Lung (tissue), 12 donors: ENCODE measurements around the gene NSMCE1. TPM values are rescaled to one million over a fixed set of nuclear protein-coding genes. Genes with fewer than 3 reads are reported as not detected.

ENCODE experiments used
- ATAC-seq: fragments of 200-7000 bp; cut with Tn5 transposase; one replicate; pipeline ENCODE4 v1.9.1; 2020; ENCODE audit warnings: moderate number of reproducible peaks; ENCODE audit not compliant: insufficient read depth, low FRiP score
- DNase-seq, 3 donors: peaks; one replicate each; pipeline ENCODE4 v3.0.0-alpha.2; 2013 to 2017
- H3K27ac ChIP-seq, 2 donors: one replicate each; pipeline ENCODE4 v1.5.1; 2013; ENCODE audit warnings: mild to moderate bottlenecking in 2 of 2, moderate library complexity in 2 of 2, control low read depth in 1 of 2, inconsistent platforms in 1 of 2, low read depth in 1 of 2, low read length in 1 of 2
- H3K27me3 ChIP-seq, 3 donors: one replicate each; pipeline ENCODE4 v1.5.1; 2013; ENCODE audit warnings: low read length in 2 of 3; ENCODE audit not compliant: control insufficient read depth in 3 of 3, insufficient read depth in 3 of 3
- H3K36me3 ChIP-seq, 4 donors: one replicate each; pipeline ENCODE4 v1.5.1; 2013; ENCODE audit warnings: low read length in 4 of 4, mild to moderate bottlenecking in 1 of 4, moderate library complexity in 1 of 4; ENCODE audit not compliant: control insufficient read depth in 4 of 4, insufficient read depth in 4 of 4
- H3K4me1 ChIP-seq, 5 donors: one replicate each; pipeline ENCODE4 v1.5.1; 2013; ENCODE audit warnings: low read length in 5 of 5, mild to moderate bottlenecking in 2 of 5, moderate library complexity in 1 of 5; ENCODE audit not compliant: control insufficient read depth in 5 of 5, insufficient read depth in 5 of 5
- H3K4me3 ChIP-seq: one replicate; pipeline ENCODE4 v1.5.1; 2013; ENCODE audit warnings: mild to moderate bottlenecking, control low read depth, moderate library complexity
- H3K9ac ChIP-seq, 2 donors: one replicate each; pipeline ENCODE4 v1.5.1; 2013; ENCODE audit warnings: low read length in 2 of 2, control low read depth in 1 of 2; ENCODE audit not compliant: insufficient read depth in 1 of 2
- H3K9me3 ChIP-seq, 4 donors: one replicate each; pipeline ENCODE4 v1.5.1; 2013; ENCODE audit warnings: low read length in 3 of 4, mild to moderate bottlenecking in 1 of 4, moderate library complexity in 1 of 4; ENCODE audit not compliant: control insufficient read depth in 4 of 4, insufficient read depth in 3 of 4
- CTCF ChIP-seq: IDR thresholded peaks from 2 replicates; pipeline ENCODE4 v1.5.1; 2012; ENCODE audit warnings: mild to moderate bottlenecking; ENCODE audit errors: control extremely low read depth, extremely low read depth
- WGBS, 2 donors: extraction: QIAGEN DNeasy Blood & Tissue Kit; methylation state at CpG; one replicate each; pipeline ENCODE4 v1.1.7; 2013; 5-methylcytosine and 5-hydroxymethylcytosine counted together
- polyA plus RNA-seq, 2 donors: library from polyadenylated mRNA; stranded (reverse); fragments of 200-250 nt; gene quantifications; one replicate each; pipeline ENCODE4 v1.2.1, GENCODE V29; 2013
- total RNA-seq, 2 donors: library from RNA; depleted of rRNA in 1 of 2; stranded (reverse); fragments of >200 nt in 1 of 2; gene quantifications; one replicate each; pipeline ENCODE4 v1.2.1, GENCODE V29; 2014 to 2021
- donor health status: control.
- donor health status: control.
- donor health status: Bipolar disorder and iron deficiency.
- donor health status: healthy.
- donor health status: DM: yes; HTN: yes; CAD: no.

The NSMCE1 gene
- total and polyA plus RNA-seq, 4 donors = 37.4 to 75.4 (median 57.2) TPM

GRCh38 chr16:27239026-27239425 lies 29.5 kb downstream of the NSMCE1 start:
- 98 to 99% methylated on average over 5 of the region's 5 CpGs for WGBS, 2 donors
- Histone ChIP-seq H3K27ac (peak overlapping the region in 1 of 2 donors; percentile 52), H3K4me1 (peaks cover 0 to 64% (median 30%) of the 10 kb centered on the region in 5 donors), H3K4me3 (no peak overlapping the region), H3K27me3 (no peaks in the 10 kb centered on the region), H3K9me3 (no peaks in the 10 kb centered on the region), H3K9ac (no peak overlapping the region), H3K36me3 (peaks cover 0 to 3% (median 2%) of the 10 kb centered on the region in 4 donors)
- ATAC-seq = no peak
- no peak for TF ChIP-seq CTCF
- no peak for DNase-seq

GRCh38 chr16:27238591-27238990 lies 30.0 kb downstream of the NSMCE1 start:
- Histone ChIP-seq H3K9ac (no peak overlapping the region), H3K4me1 (peaks cover 0 to 60% (median 26%) of the 10 kb centered on the region in 5 donors), H3K9me3 (no peaks in the 10 kb centered on the region), H3K36me3 (peaks cover 0 to 7% (median 5%) of the 10 kb centered on the region in 4 donors), H3K27ac (peak overlapping the region in 1 of 2 donors; percentile 52), H3K27me3 (no peaks in the 10 kb centered on the region), H3K4me3 (no peak overlapping the region)
- DNase-seq (no peak), ATAC-seq (no peak)
- no peak for TF ChIP-seq CTCF
- 88 to 97% methylated on average over 2 of the region's 2 CpGs for WGBS, 2 donors

GRCh38 chr16:27238016-27238587 lies 30.5 kb downstream of the NSMCE1 start:
- Histone ChIP-seq H3K36me3 (peaks cover 0 to 8% (median 5%) of the 10 kb centered on the region in 4 donors), H3K9me3 (no peaks in the 10 kb centered on the region), H3K27ac (peak overlapping the region in 1 of 2 donors; percentile 72), H3K4me3 (no peak overlapping the region), H3K9ac (no peak overlapping the region), H3K4me1 (peaks cover 0 to 55% (median 22%) of the 10 kb centered on the region in 5 donors), H3K27me3 (no peaks in the 10 kb centered on the region)
- no peak for TF ChIP-seq CTCF
- no peak for ATAC-seq
- peak; percentile 30 to 51 (median 41) for DNase-seq
- 37 to 54% methylated on average over 16 of the region's 16 CpGs for WGBS, 2 donors
